Ovary (tissue), 3 donors: ENCODE results near the gene ANO2.

ENCODE experiments used
- POLR2A ChIP-seq: fragments of 450-650 bp; IDR thresholded peaks from one replicate; pipeline ENCODE4 v1.6.1; 2017; ENCODE audit warnings: antibody characterized with exemption, mild to moderate bottlenecking, moderate library complexity
- TF ChIP-seq, protein P1 (sequence below), 3 donors: fragments of 450-650 bp in 2 of 3; fragments of 200-600 bp in 1 of 3; IDR thresholded peaks; one replicate each; pipeline versions ENCODE4 v1.5.1 to v1.8.0; 2016 to 2022; ENCODE audit warnings: antibody characterized with exemption in 3 of 3, mild to moderate bottlenecking in 1 of 3
- donor health status: DM: no; HTN: no; CAD: no.

GRCh38 chr12:5803532-5803931, 141.5 kb downstream of the ANO2 start:
- TF ChIP-seq, protein P1, sequence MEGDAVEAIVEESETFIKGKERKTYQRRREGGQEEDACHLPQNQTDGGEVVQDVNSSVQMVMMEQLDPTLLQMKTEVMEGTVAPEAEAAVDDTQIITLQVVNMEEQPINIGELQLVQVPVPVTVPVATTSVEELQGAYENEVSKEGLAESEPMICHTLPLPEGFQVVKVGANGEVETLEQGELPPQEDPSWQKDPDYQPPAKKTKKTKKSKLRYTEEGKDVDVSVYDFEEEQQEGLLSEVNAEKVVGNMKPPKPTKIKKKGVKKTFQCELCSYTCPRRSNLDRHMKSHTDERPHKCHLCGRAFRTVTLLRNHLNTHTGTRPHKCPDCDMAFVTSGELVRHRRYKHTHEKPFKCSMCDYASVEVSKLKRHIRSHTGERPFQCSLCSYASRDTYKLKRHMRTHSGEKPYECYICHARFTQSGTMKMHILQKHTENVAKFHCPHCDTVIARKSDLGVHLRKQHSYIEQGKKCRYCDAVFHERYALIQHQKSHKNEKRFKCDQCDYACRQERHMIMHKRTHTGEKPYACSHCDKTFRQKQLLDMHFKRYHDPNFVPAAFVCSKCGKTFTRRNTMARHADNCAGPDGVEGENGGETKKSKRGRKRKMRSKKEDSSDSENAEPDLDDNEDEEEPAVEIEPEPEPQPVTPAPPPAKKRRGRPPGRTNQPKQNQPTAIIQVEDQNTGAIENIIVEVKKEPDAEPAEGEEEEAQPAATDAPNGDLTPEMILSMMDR (IDR thresholded peaks at IDR 0.05), result no peak
- TF ChIP-seq POLR2A, result no peak
